SU-DHL-6 (cell line): ENCODE results near the gene SPOCK3.

Source experiments
- H2AFZ ChIP-seq: fragments of 200-600 bp; sonication (generic); 2 replicates; pipeline ENCODE4 v1.6.1; 2014; ENCODE audit warnings: low read depth, mild to moderate bottlenecking, moderate library complexity, mixed read lengths, antibody characterized with exemption, low read length; ENCODE audit not compliant: severe bottlenecking
- H3F3A ChIP-seq: fragments of 200-600 bp; shearing (Covaris generic); 2 replicates; pipeline ENCODE4 v1.6.0; 2016; ENCODE audit warnings: antibody characterized with exemption, mild to moderate bottlenecking; ENCODE audit not compliant: insufficient read depth
- H3K27ac ChIP-seq: fragments of 200-600 bp; sonication (generic); 2 replicates; pipeline ENCODE4 v1.5.1; 2016; ENCODE audit warnings: low read depth, mild to moderate bottlenecking, low read length, moderate library complexity, mixed read lengths
- H3K27me3 ChIP-seq: fragments of 200-600 bp; sonication (generic), shearing (Covaris generic); 2 replicates; pipeline ENCODE4 v1.6.0; 2014; ENCODE audit warnings: mild to moderate bottlenecking, low read length
- H3K36me3 ChIP-seq: fragments of 200-600 bp; sonication (generic); 2 replicates; pipeline ENCODE4 v1.6.1; 2014; ENCODE audit warnings: mild to moderate bottlenecking, low read length, mixed read lengths
- H3K4me2 ChIP-seq: fragments of 300-600, 200-600 bp; shearing (Covaris generic), sonication (generic); 2 replicates; pipeline ENCODE4 v1.6.0; 2014; ENCODE audit warnings: low read length, low read depth, mild to moderate bottlenecking; ENCODE audit not compliant: poor library complexity, severe bottlenecking
- H3K4me3 ChIP-seq: fragments of 200-600 bp; sonication (generic); 2 replicates; pipeline ENCODE4 v1.5.1; 2014; ENCODE audit warnings: antibody characterized with exemption, low read length, mild to moderate bottlenecking, mixed read lengths; ENCODE audit not compliant: insufficient read depth, poor library complexity, severe bottlenecking
- H3K79me2 ChIP-seq: fragments of 200-600 bp; sonication (generic); 2 replicates; pipeline ENCODE4 v1.6.1; 2014; ENCODE audit warnings: mild to moderate bottlenecking, low read length, moderate library complexity; ENCODE audit not compliant: insufficient read depth
- H3K9ac ChIP-seq: fragments of 200-600 bp; sonication (generic); 2 replicates; pipeline ENCODE4 v1.7.0; 2014; ENCODE audit warnings: mild to moderate bottlenecking, low read length
- H3K9me2 ChIP-seq: fragments of 200-600 bp; sonication (generic); replicated peaks from 2 replicates; pipeline ENCODE4 v1.6.1; 2014; ENCODE audit warnings: low read length; ENCODE audit not compliant: insufficient read depth
- H3K9me3 ChIP-seq: fragments of 200-600 bp; sonication (generic); 2 replicates; pipeline ENCODE4 v1.6.1; 2014; ENCODE audit warnings: low read length, mixed read lengths; ENCODE audit not compliant: insufficient read depth
- H4K20me1 ChIP-seq: fragments of 200-600 bp; sonication (generic); 2 replicates; pipeline ENCODE4 v1.6.1; 2014; ENCODE audit warnings: low read depth, mild to moderate bottlenecking, antibody characterized with exemption, low read length, moderate library complexity, mixed read lengths
- CTCF ChIP-seq: fragments of 200-600 bp; sonication (generic); IDR thresholded peaks from one replicate; pipeline ENCODE4 v1.5.1; 2017; ENCODE audit warnings: antibody characterized with exemption, mild to moderate bottlenecking, low read length, moderate library complexity; ENCODE audit not compliant: insufficient read depth, poor library complexity, severe bottlenecking
- EZH2phosphoT487 ChIP-seq: fragments of 200-600 bp; sonication (generic), shearing (Covaris generic); conservative IDR thresholded peaks from 2 replicates; pipeline ENCODE4 v1.6.1; 2018; ENCODE audit warnings: mild to moderate bottlenecking, antibody characterized with exemption, low read length, moderate library complexity, mixed read lengths

The SPOCK3 gene

GRCh38 chr4:167049257-167049656 is 185.0 kb downstream of the SPOCK3 start:
- no peaks in the 10 kb centered on the region for H3K27me3 ChIP-seq
- H2AFZ ChIP-seq = no peak overlapping the region
- no peak for TF ChIP-seq EZH2phosphoT487
- no peak for TF ChIP-seq CTCF
- H3F3A ChIP-seq = no peaks in the 10 kb centered on the region
- H3K9me2 ChIP-seq = no peaks in the 10 kb centered on the region
- H3K4me3 ChIP-seq = no peak overlapping the region
- no peak overlapping the region for H3K27ac ChIP-seq
- H3K9me3 ChIP-seq = no peaks in the 10 kb centered on the region
- H3K36me3 ChIP-seq = no peaks in the 10 kb centered on the region
- H3K4me2 ChIP-seq = no peak overlapping the region
- H3K9ac ChIP-seq = no peak overlapping the region
- no peaks in the 10 kb centered on the region for H4K20me1 ChIP-seq
- H3K79me2 ChIP-seq = no peaks in the 10 kb centered on the region

- H3K9ac ChIP-seq = no peak overlapping the region
- H2AFZ ChIP-seq = no peak overlapping the region
- no peaks in the 10 kb centered on the region for H4K20me1 ChIP-seq
- H3K27me3 ChIP-seq = no peaks in the 10 kb centered on the region
- no peaks in the 10 kb centered on the region for H3K79me2 ChIP-seq
- H3K4me3 ChIP-seq = no peak overlapping the region
- no peaks in the 10 kb centered on the region for H3K9me3 ChIP-seq
- H3K9me2 ChIP-seq = no peaks in the 10 kb centered on the region
- H3K36me3 ChIP-seq = no peaks in the 10 kb centered on the region
- no peak overlapping the region for H3K27ac ChIP-seq
- TF ChIP-seq EZH2phosphoT487 (no peak), CTCF (no peak)
- H3K4me2 ChIP-seq = no peak overlapping the region
- H3F3A ChIP-seq = no peaks in the 10 kb centered on the region
Observed at GRCh38 chr4:167041524-167041923, 192.8 kb downstream of the SPOCK3 start.

GRCh38 chr4:167035390-167035789 is 198.9 kb downstream of the SPOCK3 start:
- TF ChIP-seq CTCF (no peak), EZH2phosphoT487 (no peak)
- H3K9ac ChIP-seq = no peak overlapping the region
- no peak overlapping the region for H3K4me3 ChIP-seq
- no peaks in the 10 kb centered on the region for H3K79me2 ChIP-seq
- no peaks in the 10 kb centered on the region for H3K36me3 ChIP-seq
- no peak overlapping the region for H2AFZ ChIP-seq
- no peak overlapping the region for H3K27ac ChIP-seq
- no peak overlapping the region for H3K4me2 ChIP-seq
- no peaks in the 10 kb centered on the region for H3F3A ChIP-seq
- no peaks in the 10 kb centered on the region for H3K9me3 ChIP-seq
- H3K9me2 ChIP-seq = no peaks in the 10 kb centered on the region
- no peaks in the 10 kb centered on the region for H4K20me1 ChIP-seq
- no peaks in the 10 kb centered on the region for H3K27me3 ChIP-seq
